ENCODE measurements around the gene CDYL.

Gene CDYL

GRCh38 chr6:4884646-4885340 is 108.6 kb downstream of the CDYL start:
- DNase-seq (ENCODE audit: low read depth in 2 of 2) = no peak

GRCh38 chr6:4885341-4885933 is 109.2 kb downstream of the CDYL start:
- no peak for DNase-seq (ENCODE audit: low read depth in 2 of 2)

GRCh38 chr6:4888841-4889240 is 112.6 kb downstream of the CDYL start:
- no peak for DNase-seq (ENCODE audit: low read depth in 2 of 2)

GRCh38 chr6:4889701-4890100 is 113.5 kb downstream of the CDYL start:
- DNase-seq (ENCODE audit: low read depth in 2 of 2) = no peak

- no peak for DNase-seq (ENCODE audit: low read depth in 2 of 2)
Measured at GRCh38 chr6:4890191-4890590, 114.0 kb downstream of the CDYL start.

- DNase-seq (ENCODE audit: low read depth in 2 of 2) = no peak
Measured at GRCh38 chr6:4890627-4891026, 114.4 kb downstream of the CDYL start.

- DNase-seq (ENCODE audit: low read depth in 2 of 2) = no peak
Measured at GRCh38 chr6:4891141-4891540, 114.9 kb downstream of the CDYL start.

GRCh38 chr6:4892785-4893485 is 116.7 kb downstream of the CDYL start:
- DNase-seq (ENCODE audit: low read depth in 2 of 2) = no peak

- DNase-seq (ENCODE audit: low read depth in 2 of 2) = no peak
Measured at GRCh38 chr6:4894049-4894448, 117.8 kb downstream of the CDYL start.

- no peak for DNase-seq (ENCODE audit: low read depth in 2 of 2)
Measured at GRCh38 chr6:4895971-4896370, 119.8 kb downstream of the CDYL start.

GRCh38 chr6:4896401-4896800 is 120.2 kb downstream of the CDYL start:
- DNase-seq (ENCODE audit: low read depth in 2 of 2) = no peak

GRCh38 chr6:4899249-4900034 is 123.2 kb downstream of the CDYL start:
- no peak for DNase-seq (ENCODE audit: low read depth in 2 of 2)

GRCh38 chr6:4901386-4902061 is 125.3 kb downstream of the CDYL start:
- no peak for DNase-seq (ENCODE audit: low read depth in 2 of 2)

- DNase-seq (ENCODE audit: low read depth in 2 of 2) = no peak
Measured at GRCh38 chr6:4902363-4902762, 126.2 kb downstream of the CDYL start.

- no peak for DNase-seq (ENCODE audit: low read depth in 2 of 2)
Measured at GRCh38 chr6:4903121-4903520, 126.9 kb downstream of the CDYL start.

- no peak for DNase-seq (ENCODE audit: low read depth in 2 of 2)
Measured at GRCh38 chr6:4903751-4904370, 127.7 kb downstream of the CDYL start.

GRCh38 chr6:4904461-4905025 is 128.3 kb downstream of the CDYL start:
- DNase-seq (ENCODE audit: low read depth in 2 of 2) = no peak

GRCh38 chr6:4905826-4906225 is 129.6 kb downstream of the CDYL start:
- no peak for DNase-seq (ENCODE audit: low read depth in 2 of 2)

GRCh38 chr6:4906293-4907276 is 130.4 kb downstream of the CDYL start:
- no peak for DNase-seq (ENCODE audit: low read depth in 2 of 2)

GRCh38 chr6:4907602-4908001 is 131.4 kb downstream of the CDYL start:
- DNase-seq (ENCODE audit: low read depth in 2 of 2) = no peak
